ENCODE data around the gene TNRC18.
A peak's percentile ranks its signal among the peaks of the same experiment; 100 is the strongest.

TNRC18 gene

GRCh38 chr7:5384618-5385017 is 39.0 kb downstream of the TNRC18 start:
- TF ChIP-seq SNAI2 (CRISPR knock-in tag; IDR thresholded peaks at IDR 0.05) (no peak), ARNTL (CRISPR knock-in tag; IDR thresholded peaks at IDR 0.05; ENCODE audit: borderline replicate concordance, low read depth) (no peak), TCF4 (CRISPR knock-in tag; IDR thresholded peaks at IDR 0.05; ENCODE audit: borderline replicate concordance) (no peak)
- no peak for ATAC-seq

GRCh38 chr7:5383314-5384098 is 40.1 kb downstream of the TNRC18 start:
- TF ChIP-seq ZFP30 (CRISPR knock-in tag; IDR thresholded peaks at IDR 0.05): no peak
- no peak for TF ChIP-seq TCF4 (CRISPR knock-in tag; IDR thresholded peaks at IDR 0.05; ENCODE audit: borderline replicate concordance)
- no peak for TF ChIP-seq PPARA (CRISPR knock-in tag; IDR thresholded peaks at IDR 0.05; ENCODE audit: borderline replicate concordance)
- TF ChIP-seq GLIS3 (CRISPR knock-in tag; IDR thresholded peaks at IDR 0.05): no peak
- no peak for TF ChIP-seq TOX (CRISPR knock-in tag; IDR thresholded peaks at IDR 0.05; ENCODE audit: borderline replicate concordance)
- TF ChIP-seq PATZ1 (CRISPR knock-in tag; IDR thresholded peaks at IDR 0.05; ENCODE audit: borderline replicate concordance): no peak
- no peak for TF ChIP-seq ARNTL (CRISPR knock-in tag; IDR thresholded peaks at IDR 0.05; ENCODE audit: borderline replicate concordance, low read depth)
- TF ChIP-seq, protein P1, sequence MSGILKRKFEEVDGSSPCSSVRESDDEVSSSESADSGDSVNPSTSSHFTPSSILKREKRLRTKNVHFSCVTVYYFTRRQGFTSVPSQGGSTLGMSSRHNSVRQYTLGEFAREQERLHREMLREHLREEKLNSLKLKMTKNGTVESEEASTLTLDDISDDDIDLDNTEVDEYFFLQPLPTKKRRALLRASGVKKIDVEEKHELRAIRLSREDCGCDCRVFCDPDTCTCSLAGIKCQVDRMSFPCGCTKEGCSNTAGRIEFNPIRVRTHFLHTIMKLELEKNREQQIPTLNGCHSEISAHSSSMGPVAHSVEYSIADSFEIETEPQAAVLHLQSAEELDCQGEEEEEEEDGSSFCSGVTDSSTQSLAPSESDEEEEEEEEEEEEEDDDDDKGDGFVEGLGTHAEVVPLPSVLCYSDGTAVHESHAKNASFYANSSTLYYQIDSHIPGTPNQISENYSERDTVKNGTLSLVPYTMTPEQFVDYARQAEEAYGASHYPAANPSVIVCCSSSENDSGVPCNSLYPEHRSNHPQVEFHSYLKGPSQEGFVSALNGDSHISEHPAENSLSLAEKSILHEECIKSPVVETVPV (CRISPR knock-in tag; IDR thresholded peaks at IDR 0.05): no peak
- TF ChIP-seq OSR1 (CRISPR knock-in tag; IDR thresholded peaks at IDR 0.05): no peak
- TF ChIP-seq, protein P2, sequence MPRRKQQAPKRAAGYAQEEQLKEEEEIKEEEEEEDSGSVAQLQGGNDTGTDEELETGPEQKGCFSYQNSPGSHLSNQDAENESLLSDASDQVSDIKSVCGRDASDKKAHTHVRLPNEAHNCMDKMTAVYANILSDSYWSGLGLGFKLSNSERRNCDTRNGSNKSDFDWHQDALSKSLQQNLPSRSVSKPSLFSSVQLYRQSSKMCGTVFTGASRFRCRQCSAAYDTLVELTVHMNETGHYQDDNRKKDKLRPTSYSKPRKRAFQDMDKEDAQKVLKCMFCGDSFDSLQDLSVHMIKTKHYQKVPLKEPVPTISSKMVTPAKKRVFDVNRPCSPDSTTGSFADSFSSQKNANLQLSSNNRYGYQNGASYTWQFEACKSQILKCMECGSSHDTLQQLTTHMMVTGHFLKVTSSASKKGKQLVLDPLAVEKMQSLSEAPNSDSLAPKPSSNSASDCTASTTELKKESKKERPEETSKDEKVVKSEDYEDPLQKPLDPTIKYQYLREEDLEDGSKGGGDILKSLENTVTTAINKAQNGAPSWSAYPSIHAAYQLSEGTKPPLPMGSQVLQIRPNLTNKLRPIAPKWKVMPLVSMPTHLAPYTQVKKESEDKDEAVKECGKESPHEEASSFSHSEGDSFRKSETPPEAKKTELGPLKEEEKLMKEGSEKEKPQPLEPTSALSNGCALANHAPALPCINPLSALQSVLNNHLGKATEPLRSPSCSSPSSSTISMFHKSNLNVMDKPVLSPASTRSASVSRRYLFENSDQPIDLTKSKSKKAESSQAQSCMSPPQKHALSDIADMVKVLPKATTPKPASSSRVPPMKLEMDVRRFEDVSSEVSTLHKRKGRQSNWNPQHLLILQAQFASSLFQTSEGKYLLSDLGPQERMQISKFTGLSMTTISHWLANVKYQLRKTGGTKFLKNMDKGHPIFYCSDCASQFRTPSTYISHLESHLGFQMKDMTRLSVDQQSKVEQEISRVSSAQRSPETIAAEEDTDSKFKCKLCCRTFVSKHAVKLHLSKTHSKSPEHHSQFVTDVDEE (CRISPR knock-in tag; IDR thresholded peaks at IDR 0.05): no peak
- no peak for TF ChIP-seq ZNF565 (CRISPR knock-in tag; conservative IDR thresholded peaks at IDR 0.05; ENCODE audit: low read depth)
- TF ChIP-seq CSDC2 (CRISPR knock-in tag; IDR thresholded peaks at IDR 0.05): no peak
- ATAC-seq: no peak

GRCh38 chr7:5382281-5382892 is 41.2 kb downstream of the TNRC18 start:
- peak; percentile 12 for ATAC-seq
- TF ChIP-seq OSR1 (CRISPR knock-in tag; IDR thresholded peaks at IDR 0.05) (no peak), TOX (CRISPR knock-in tag; IDR thresholded peaks at IDR 0.05; ENCODE audit: borderline replicate concordance) (no peak), RARB (CRISPR knock-in tag; IDR thresholded peaks at IDR 0.05) (no peak), GLIS3 (CRISPR knock-in tag; IDR thresholded peaks at IDR 0.05) (no peak), ARNTL (CRISPR knock-in tag; IDR thresholded peaks at IDR 0.05; ENCODE audit: borderline replicate concordance, low read depth) (no peak), PPARA (CRISPR knock-in tag; IDR thresholded peaks at IDR 0.05; ENCODE audit: borderline replicate concordance) (no peak), ZNF70 (CRISPR knock-in tag; IDR thresholded peaks at IDR 0.05) (no peak), PATZ1 (CRISPR knock-in tag; IDR thresholded peaks at IDR 0.05; ENCODE audit: borderline replicate concordance) (no peak), ZNF565 (CRISPR knock-in tag; conservative IDR thresholded peaks at IDR 0.05; ENCODE audit: low read depth) (no peak), ZNF8 (CRISPR knock-in tag; IDR thresholded peaks at IDR 0.05) (no peak), BACH2 (CRISPR knock-in tag; IDR thresholded peaks at IDR 0.05; ENCODE audit: borderline replicate concordance) (no peak), ESRRG (CRISPR knock-in tag; IDR thresholded peaks at IDR 0.05) (no peak)
- TF ChIP-seq, protein P1 (CRISPR knock-in tag; IDR thresholded peaks at IDR 0.05): no peak
- TF ChIP-seq, protein P3, sequence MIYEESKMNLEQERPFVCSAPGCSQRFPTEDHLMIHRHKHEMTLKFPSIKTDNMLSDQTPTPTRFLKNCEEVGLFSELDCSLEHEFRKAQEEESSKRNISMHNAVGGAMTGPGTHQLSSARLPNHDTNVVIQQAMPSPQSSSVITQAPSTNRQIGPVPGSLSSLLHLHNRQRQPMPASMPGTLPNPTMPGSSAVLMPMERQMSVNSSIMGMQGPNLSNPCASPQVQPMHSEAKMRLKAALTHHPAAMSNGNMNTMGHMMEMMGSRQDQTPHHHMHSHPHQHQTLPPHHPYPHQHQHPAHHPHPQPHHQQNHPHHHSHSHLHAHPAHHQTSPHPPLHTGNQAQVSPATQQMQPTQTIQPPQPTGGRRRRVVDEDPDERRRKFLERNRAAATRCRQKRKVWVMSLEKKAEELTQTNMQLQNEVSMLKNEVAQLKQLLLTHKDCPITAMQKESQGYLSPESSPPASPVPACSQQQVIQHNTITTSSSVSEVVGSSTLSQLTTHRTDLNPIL (CRISPR knock-in tag; IDR thresholded peaks at IDR 0.05; ENCODE audit: low read depth): no peak
- TF ChIP-seq, protein P4, sequence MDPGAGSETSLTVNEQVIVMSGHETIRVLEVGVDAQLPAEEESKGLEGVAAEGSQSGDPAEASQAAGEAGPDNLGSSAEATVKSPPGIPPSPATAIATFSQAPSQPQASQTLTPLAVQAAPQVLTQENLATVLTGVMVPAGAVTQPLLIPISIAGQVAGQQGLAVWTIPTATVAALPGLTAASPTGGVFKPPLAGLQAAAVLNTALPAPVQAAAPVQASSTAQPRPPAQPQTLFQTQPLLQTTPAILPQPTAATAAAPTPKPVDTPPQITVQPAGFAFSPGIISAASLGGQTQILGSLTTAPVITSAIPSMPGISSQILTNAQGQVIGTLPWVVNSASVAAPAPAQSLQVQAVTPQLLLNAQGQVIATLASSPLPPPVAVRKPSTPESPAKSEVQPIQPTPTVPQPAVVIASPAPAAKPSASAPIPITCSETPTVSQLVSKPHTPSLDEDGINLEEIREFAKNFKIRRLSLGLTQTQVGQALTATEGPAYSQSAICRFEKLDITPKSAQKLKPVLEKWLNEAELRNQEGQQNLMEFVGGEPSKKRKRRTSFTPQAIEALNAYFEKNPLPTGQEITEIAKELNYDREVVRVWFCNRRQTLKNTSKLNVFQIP (CRISPR knock-in tag; IDR thresholded peaks at IDR 0.05; ENCODE audit: borderline replicate concordance, low read depth): no peak
